ENCODE data around the gene NDUFA11. TPM values are rescaled to one million over a fixed set of nuclear protein-coding genes. Genes with fewer than 3 reads are reported as not detected.

Gene NDUFA11
- total and polyA plus RNA-seq, 2 of the 13 experiments (the other 11 are each of a cell fraction or from before 2014, with no cell fraction given) = 286 to 378 TPM

DNA sequence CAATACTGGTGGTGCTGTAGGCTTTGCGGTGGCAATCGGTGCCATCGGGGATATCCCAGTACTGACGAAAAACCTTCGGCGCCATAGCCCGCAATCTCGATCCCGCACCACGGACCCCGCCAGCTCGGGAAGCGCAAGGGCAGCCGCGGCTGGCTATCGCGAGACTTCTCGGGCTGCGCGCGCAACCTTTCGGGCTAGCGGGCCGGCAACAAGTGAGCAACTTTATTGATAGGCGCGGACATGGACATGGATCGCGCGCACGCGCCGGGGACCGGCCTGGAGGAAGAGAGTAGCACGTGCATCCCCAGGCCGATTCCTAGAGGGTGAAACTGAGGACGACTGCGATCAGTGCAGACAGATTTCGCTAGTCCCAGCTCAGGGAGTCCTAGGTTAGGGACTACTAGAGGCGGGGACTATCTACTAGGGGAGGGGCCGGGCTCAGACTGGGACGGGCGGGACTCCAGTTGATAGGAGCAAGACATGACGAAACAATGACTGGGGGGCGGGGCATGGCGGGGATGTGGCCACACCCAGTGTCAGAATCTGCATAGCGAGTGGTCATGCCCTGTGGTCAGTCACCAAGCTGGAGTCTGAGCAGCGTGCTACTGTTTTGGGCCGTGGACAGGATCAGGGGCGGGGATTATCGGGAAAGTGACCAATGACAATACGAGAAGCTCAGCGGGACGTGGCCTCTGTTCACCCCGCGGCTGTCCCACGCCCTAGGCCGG, at the start of gene NDUFA11 (continued):
- TF ChIP-seq ZZZ3 (CRISPR knock-in tag; IDR thresholded peaks at IDR 0.05; ENCODE audit: borderline replicate concordance) (peak; percentile 98; the same call in 1 of the 2 replicates), RORA (CRISPR knock-in tag; IDR thresholded peaks at IDR 0.05) (no peak), NAIF1 (CRISPR knock-in tag; IDR thresholded peaks at IDR 0.05; ENCODE audit: borderline replicate concordance) (no peak), ATAD3A (CRISPR knock-in tag; IDR thresholded peaks at IDR 0.05) (no peak), MIER2 (CRISPR knock-in tag; IDR thresholded peaks at IDR 0.05) (0 out of 2 replicates have a peak, but pooled peaks have one; percentile 37), EP300 (IDR thresholded peaks at IDR 0.05; ENCODE audit: low read depth in 2 of 2, low read length in 2 of 2) (peak in 1 of 2 experiments; percentile 31; a peak in 2 of 4 replicates), EP300 (CRISPR knock-in tag; IDR thresholded peaks at IDR 0.05; ENCODE audit: borderline replicate concordance) (0 out of 2 replicates have a peak, but pooled peaks have one; percentile 45), HNF4G (IDR thresholded peaks at IDR 0.05; ENCODE audit: borderline replicate concordance, low read depth, low read length) (no peak), HNF4G (CRISPR knock-in tag; IDR thresholded peaks at IDR 0.05; ENCODE audit: borderline replicate concordance, low read depth) (no peak; the same call in 1 of the 2 replicates), XBP1 (CRISPR knock-in tag; IDR thresholded peaks at IDR 0.05) (no peak), HDAC2 (CRISPR knock-in tag; IDR thresholded peaks at IDR 0.05) (peak; percentile 75), ZNF619 (CRISPR knock-in tag; IDR thresholded peaks at IDR 0.05) (peak; percentile 89), SIN3A (IDR thresholded peaks at IDR 0.05; ENCODE audit: borderline replicate concordance, low read depth, low read length) (peak; percentile 66; the same call in 1 of the 2 replicates)
- TF ChIP-seq, protein P1, sequence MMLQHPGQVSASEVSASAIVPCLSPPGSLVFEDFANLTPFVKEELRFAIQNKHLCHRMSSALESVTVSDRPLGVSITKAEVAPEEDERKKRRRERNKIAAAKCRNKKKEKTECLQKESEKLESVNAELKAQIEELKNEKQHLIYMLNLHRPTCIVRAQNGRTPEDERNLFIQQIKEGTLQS (CRISPR knock-in tag; IDR thresholded peaks at IDR 0.05) = peak; percentile 35; the same call in 1 of the 2 replicates
- TF ChIP-seq, protein P2, sequence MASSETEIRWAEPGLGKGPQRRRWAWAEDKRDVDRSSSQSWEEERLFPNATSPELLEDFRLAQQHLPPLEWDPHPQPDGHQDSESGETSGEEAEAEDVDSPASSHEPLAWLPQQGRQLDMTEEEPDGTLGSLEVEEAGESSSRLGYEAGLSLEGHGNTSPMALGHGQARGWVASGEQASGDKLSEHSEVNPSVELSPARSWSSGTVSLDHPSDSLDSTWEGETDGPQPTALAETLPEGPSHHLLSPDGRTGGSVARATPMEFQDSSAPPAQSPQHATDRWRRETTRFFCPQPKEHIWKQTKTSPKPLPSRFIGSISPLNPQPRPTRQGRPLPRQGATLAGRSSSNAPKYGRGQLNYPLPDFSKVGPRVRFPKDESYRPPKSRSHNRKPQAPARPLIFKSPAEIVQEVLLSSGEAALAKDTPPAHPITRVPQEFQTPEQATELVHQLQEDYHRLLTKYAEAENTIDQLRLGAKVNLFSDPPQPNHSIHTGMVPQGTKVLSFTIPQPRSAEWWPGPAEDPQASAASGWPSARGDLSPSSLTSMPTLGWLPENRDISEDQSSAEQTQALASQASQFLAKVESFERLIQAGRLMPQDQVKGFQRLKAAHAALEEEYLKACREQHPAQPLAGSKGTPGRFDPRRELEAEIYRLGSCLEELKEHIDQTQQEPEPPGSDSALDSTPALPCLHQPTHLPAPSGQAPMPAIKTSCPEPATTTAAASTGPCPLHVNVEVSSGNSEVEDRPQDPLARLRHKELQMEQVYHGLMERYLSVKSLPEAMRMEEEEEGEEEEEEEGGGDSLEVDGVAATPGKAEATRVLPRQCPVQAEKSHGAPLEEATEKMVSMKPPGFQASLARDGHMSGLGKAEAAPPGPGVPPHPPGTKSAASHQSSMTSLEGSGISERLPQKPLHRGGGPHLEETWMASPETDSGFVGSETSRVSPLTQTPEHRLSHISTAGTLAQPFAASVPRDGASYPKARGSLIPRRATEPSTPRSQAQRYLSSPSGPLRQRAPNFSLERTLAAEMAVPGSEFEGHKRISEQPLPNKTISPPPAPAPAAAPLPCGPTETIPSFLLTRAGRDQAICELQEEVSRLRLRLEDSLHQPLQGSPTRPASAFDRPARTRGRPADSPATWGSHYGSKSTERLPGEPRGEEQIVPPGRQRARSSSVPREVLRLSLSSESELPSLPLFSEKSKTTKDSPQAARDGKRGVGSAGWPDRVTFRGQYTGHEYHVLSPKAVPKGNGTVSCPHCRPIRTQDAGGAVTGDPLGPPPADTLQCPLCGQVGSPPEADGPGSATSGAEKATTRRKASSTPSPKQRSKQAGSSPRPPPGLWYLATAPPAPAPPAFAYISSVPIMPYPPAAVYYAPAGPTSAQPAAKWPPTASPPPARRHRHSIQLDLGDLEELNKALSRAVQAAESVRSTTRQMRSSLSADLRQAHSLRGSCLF (CRISPR knock-in tag; IDR thresholded peaks at IDR 0.05; ENCODE audit: borderline replicate concordance) = no peak
- TF ChIP-seq, protein P3, sequence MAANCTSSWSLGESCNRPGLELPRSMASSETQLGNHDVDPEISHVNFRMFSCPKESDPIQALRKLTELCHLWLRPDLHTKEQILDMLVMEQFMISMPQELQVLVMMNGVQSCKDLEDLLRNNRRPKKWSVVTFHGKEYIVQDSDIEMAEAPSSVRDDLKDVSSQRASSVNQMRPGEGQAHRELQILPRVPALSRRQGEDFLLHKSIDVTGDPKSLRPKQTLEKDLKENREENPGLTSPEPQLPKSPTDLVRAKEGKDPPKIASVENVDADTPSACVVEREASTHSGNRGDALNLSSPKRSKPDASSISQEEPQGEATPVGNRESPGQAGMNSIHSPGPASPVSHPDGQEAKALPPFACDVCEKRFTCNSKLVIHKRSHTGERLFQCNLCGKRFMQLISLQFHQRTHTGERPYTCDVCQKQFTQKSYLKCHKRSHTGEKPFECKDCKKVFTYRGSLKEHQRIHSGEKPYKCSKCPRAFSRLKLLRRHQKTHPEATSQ (CRISPR knock-in tag; IDR thresholded peaks at IDR 0.05; ENCODE audit: borderline replicate concordance) = no peak
- TF ChIP-seq, protein P4, sequence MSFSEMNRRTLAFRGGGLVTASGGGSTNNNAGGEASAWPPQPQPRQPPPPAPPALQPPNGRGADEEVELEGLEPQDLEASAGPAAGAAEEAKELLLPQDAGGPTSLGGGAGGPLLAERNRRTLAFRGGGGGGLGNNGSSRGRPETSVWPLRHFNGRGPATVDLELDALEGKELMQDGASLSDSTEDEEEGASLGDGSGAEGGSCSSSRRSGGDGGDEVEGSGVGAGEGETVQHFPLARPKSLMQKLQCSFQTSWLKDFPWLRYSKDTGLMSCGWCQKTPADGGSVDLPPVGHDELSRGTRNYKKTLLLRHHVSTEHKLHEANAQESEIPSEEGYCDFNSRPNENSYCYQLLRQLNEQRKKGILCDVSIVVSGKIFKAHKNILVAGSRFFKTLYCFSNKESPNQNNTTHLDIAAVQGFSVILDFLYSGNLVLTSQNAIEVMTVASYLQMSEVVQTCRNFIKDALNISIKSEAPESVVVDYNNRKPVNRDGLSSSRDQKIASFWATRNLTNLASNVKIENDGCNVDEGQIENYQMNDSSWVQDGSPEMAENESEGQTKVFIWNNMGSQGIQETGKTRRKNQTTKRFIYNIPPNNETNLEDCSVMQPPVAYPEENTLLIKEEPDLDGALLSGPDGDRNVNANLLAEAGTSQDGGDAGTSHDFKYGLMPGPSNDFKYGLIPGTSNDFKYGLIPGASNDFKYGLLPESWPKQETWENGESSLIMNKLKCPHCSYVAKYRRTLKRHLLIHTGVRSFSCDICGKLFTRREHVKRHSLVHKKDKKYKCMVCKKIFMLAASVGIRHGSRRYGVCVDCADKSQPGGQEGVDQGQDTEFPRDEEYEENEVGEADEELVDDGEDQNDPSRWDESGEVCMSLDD (CRISPR knock-in tag; IDR thresholded peaks at IDR 0.05; ENCODE audit: borderline replicate concordance) = no peak
